NCI-H1694 treated with DMSO at 0.1 percent for 48 hours (cell line): ENCODE results near the gene GSTM4.
"Not testable (repeated sequence)": the region's sequence is repeated elsewhere in the genome, so short reads cannot be mapped to it uniquely, and the experiment has no call there.

Experiments used
- DNase-seq: peaks from one replicate; lab custom pipeline; 2025; lab: John Stamatoyannopoulos, UW

The GSTM4 gene

DNA sequence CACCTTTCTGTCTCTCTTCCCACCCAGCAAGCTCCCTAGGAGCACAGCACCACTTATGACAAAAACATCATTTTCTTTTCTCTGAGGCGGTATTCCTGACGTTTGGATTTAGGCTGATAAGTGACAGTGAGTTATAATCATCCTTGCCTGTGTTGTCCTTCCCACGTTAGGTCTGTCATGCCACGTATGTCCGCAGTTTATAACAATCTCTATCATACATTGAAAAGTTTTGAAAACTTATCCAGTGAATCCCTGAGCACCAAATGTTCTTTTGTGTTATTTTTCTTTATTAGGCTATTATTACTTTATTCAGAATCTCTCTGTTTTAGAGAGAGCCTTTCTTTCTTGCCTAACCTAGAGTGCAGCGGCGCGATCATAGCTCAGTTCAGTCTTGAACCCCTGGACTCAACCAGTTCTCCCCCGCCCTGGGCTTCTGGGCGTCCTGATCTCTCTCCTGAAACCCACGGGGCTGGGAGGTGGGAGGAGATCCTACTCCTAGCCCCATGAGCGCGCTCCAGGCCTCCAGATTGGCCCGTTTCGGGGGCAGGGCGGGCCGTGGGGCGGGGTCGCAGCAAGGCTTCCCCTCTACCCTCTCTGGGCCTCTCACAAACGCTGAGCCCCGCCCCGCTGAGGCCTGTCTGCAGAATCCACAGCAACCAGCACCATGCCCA, 11.7 kb downstream of the GSTM4 start, which contains the start of gene GSTM2:
TSS of gene GSTM2 (plus strand) at position 606 of the 671 bp plus-strand sequence. CDS start at position 665, 59 bp downstream.
- DNase-seq: peak; percentile 57

GRCh38 chr1:109668123-109668775, 12.3 kb downstream of the GSTM4 start:
- DNase-seq: no peak

DNA sequence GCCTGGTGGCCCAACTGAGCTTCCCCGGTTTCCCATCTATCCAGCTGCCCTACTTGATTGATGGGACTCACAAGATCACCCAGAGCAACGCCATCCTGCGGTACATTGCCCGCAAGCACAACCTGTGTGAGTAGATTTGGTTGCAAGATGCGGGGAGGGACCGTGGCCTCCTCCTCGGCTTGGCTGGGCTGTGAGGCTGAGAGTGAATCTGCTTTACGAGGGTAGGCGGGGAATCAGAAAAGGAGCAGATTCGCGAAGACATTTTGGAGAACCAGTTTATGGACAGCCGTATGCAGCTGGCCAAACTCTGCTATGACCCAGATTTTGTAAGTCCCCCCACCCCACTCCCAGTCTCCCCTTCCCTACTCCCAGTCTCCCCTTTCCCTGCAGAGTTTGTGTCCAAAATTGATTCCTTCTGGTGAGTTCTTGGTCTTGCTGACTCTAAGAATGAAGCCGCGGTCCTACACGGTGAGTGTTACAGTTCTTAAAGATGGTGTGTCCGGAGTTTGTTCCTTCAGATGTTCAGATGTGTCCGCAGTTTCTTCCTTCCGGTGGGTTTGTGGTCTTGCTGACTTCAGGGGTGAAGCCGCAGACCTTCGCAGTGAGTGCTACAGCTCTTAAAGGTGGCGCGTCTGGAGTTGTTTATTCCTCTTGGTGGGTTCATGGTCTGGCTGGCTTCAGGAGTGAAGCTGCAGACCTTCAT, 13.5 kb downstream of the GSTM4 start:
- no peak for DNase-seq

GRCh38 chr1:109669949-109670302, 14.0 kb downstream of the GSTM4 start:
- not testable (repeated sequence) for DNase-seq

DNA sequence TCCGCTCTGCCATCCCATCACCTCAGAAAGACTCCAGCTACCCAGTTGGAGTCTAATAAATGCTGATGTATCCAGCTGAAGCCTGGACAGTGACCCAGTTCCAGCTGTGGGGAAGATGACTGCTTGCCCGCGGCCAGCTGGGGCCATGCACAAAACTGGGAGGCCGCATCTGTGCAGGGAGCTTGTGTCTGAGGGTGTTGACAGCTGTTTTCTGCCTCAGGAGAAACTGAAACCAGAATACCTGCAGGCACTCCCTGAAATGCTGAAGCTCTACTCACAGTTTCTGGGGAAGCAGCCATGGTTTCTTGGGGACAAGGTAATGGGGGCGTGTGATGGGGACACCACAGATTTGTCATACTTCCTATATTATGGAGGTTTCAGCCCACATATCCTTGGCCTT, 15.2 kb downstream of the GSTM4 start:
- DNase-seq: no peak

DNA sequence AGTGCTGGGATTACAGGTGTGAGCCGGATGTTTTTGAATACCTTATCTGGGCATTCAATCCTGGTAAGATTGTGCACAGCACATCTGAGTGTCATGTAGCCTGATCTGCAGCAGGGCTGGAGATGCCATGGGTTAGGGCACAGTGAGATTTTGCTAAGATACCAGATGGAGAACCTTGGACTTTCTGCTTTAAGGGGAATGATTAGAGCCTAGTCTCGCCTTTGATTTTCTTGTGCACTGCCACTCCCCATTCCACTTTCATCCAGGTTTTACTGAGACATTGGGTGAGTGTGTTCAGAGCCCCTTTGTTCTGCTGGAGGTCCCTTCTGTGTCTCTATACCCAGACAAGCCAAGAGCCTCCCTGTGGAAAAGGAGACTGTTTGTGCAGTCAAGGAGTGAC, 18.0 kb downstream of the GSTM4 start:
- not testable (repeated sequence) for DNase-seq

GRCh38 chr1:109676683-109677381, 20.9 kb downstream of the GSTM4 start:
- not testable (repeated sequence) for DNase-seq

DNA sequence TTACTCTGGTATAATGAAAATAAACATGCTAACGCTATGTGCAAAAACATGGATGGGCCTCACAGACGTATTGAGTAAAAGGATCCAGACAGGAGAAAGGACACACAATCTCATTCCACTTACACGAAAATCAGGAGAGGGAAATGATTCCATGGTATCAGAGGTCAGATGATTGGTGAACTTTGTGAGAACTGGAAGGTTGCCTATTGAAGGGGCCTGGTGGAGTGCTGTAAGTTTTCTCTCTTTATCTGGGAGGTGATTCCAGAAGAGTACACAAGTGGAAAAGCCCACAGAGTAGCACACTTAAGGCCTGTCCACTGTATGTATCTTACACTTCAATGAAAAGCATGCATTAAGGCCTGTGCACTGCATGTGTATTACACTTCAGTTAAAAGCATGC, 21.6 kb downstream of the GSTM4 start:
- no peak for DNase-seq

DNA sequence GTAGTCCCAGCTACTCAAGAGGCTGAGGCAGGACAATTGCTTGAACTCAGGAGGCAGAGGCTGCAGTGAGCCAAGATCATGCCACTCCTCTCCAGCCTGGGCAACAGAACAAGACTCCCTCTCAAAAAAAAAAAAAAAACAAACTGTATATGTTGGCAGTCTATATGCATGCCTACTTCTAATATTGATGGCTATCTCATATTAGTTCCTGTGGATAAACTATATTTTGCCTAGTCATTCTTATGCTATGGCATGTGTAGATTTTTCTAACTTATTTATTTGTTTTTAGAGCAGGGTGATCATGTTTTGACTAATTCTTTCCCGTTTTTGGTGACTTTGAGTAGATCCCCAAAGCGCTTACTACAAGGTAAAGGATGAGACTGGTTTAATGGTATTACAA, 22.7 kb downstream of the GSTM4 start:
- not testable (repeated sequence) for DNase-seq

DNA sequence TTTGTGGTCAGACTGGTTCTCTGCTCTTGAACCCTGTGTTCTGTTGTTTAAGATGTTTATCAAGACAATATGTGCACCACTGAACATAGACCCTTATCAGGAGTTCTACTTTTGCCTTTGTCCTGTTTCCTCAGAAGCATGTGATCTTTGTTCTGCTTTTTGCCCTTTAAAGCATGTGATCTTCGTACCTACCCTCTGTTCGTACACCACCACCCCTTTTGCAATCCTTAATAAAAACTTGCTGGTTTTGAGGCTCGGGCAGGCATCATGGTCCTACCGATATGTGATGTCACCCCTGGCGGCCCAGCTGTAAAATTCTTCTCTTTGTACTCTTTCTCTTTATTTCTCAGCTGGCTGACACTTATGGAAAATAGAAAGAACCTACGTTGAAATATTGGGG, 28.9 kb downstream of the GSTM4 start:
- not testable (repeated sequence) for DNase-seq

DNA sequence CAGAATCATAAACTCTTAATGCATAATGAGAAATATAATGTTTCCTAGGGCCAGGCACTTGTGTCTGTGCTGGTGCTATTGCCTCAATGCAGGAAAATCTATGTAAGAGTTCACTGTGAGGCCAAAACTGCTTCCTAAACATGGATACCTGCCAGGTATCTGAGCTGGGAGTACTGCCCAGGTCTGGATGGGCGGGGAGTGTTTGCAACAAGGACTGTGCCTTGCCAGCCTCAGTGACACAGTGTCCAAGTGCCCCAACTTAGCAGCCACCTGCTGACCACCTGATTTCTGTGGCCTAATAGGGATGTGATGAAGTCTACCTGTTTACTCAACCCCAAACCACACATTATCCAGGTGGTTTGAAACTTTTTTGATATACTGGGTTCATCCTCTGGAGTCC, 29.5 kb downstream of the GSTM4 start:
- not testable (repeated sequence) for DNase-seq

GRCh38 chr1:109685890-109686289, 30.0 kb downstream of the GSTM4 start:
- DNase-seq: not testable (repeated sequence)

DNA sequence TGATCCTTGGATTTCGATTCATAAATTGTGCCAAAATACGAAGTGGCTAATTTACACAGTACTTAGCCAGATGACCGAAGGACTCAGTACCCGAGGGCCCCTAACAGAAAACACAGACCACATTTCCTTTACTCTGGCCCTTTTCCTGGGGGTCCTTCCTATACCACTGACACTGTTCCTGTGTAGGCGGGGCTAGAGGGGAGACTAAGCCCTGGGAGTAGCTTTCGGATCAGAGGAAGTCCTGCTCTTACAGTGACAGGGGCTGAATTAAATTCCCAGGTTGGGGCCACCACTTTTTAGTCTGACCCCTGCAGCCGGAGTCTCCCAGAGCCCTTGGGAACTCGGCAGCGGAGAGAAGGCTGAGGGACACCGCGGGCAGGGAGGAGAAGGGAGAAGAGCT, 31.2 kb downstream of the GSTM4 start:
- DNase-seq: not testable (repeated sequence)

- DNase-seq: no peak
Measured at GRCh38 chr1:109687641-109688499, 32.0 kb downstream of the GSTM4 start, which contains the start of gene GSTM1. TSS of gene GSTM1 (plus strand) at chr1:109687817. CDS start at chr1:109687874, 57 bp downstream.

- DNase-seq: no peak
Measured at GRCh38 chr1:109689844-109690405, 34.0 kb downstream of the GSTM4 start.

- DNase-seq: no peak
Measured at GRCh38 chr1:109691759-109692158, 35.9 kb downstream of the GSTM4 start.

- not testable (repeated sequence) for DNase-seq
Measured at GRCh38 chr1:109694400-109694799, 38.5 kb downstream of the GSTM4 start.

DNA sequence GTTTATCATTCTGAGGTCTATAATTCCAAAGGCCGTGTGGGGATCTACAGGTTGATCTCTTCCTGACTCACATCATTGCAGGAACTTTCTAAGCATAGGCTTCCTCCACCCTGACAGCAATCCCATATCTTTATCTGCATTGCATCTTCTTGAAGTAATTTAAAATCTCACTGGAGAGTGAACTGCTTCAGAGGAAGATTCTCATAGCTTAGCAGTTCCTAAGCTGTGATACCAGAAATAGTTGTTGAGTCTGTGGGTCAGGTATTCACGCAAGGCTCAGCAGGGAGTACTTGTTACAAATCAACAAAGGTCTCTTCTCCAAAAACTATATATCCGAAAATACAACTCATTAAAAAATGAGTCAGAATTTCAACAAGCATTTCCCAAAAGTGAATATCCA, 39.2 kb downstream of the GSTM4 start:
- not testable (repeated sequence) for DNase-seq

DNA sequence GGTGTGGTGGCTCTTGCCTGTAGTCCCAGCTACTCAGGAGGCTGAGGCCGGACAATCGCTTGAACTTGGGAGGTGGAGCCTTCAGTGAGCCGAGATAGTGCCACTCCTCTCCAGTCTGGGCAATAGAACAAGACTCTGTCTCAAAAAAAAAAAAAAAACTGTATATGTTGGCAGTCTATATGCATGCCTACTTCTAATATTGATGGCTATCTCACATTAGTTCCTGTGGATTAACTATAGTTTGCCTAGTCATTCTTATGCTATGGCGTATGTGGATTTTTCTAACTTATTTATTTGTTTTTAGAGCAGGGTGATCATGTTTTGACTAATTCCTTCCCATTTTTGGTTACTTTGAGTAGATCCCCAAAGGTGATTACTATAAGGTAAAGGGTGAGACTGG, 41.2 kb downstream of the GSTM4 start:
- DNase-seq: no peak

DNA sequence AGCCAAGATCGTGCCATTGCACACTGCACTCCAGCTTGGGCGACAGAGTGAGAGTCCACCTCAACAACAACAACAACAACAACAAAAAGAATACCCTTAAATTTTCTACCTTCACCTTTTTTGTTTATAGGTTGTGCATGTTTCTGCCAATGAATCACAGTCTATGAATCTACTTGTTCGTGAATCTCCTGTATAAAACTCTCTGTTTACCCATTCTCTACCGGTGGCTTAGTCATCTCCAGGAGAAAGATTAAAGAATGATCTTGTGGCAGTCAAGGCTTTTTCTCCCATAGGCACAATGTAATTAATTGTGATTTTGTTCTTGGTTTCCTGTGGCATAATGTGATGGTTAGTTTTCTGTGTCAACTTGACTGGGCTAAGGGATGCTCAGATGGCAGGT, 42.0 kb downstream of the GSTM4 start:
- not testable (repeated sequence) for DNase-seq

DNA sequence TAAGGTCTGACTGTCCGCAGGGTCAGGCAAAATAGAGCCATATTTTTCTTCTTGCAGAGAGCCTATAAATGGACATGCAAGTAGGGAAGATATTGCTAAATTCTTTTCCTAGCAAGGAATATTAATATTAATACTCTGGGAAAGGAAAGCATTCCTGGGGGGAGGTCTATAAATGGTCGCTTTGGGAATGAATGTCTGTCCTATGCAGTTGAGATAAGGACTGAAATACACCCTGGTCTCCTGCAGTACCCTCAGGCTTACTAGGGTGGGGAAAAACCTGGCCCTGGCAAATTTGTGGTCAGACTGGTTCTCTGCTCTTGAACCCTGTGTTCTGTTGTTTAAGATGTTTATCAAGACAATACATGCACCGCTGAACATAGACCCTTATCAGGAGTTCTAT, 47.0 kb downstream of the GSTM4 start:
- DNase-seq: not testable (repeated sequence)
